ENCODE measurements around the gene NEBL. TPM values are rescaled to one million over a fixed set of nuclear protein-coding genes. Genes with fewer than 3 reads are reported as not detected.

NEBL gene
- total and polyA plus RNA-seq, 11 donors: 187 to 855 (median 579) TPM

DNA sequence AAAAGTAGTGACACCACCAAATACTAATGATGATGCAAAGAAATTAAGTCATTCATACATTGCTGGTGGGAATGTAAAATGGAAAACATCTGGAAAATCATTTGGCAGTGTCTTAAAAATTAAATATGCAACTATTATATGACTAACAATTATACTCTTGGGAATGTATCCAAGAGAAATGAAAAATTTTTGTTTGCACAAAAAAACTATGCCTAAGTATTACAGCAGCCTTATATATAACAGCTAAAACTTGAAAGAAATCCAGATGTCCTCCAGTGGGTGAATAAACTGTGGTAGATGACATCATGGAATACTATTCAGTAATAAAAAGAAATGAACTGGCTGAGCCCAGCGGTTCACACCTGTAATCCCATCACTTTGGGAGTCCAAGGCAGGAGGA, 132.0 kb downstream of the NEBL start:
- Histone ChIP-seq H3K9me3 (no peaks in the 10 kb centered on the region), H3K4me1 (peaks cover 0 to 11% (median 0%) of the 10 kb centered on the region in 12 donors), H3K4me3 (no peak overlapping the region), H3K27me3 (no peaks in the 10 kb centered on the region), H3K27ac (no peak overlapping the region), H3K36me3 (no peaks in the 10 kb centered on the region)
- no peak for ATAC-seq
- intact Hi-C loops (cut with DNase I): loop anchor here (5.0 to 10.0 kb wide), 7 partner anchors 120 to 1353 kb away; partner anchors contain the start of gene PLXDC2 (in 7 of the 10)
- WGBS, 4 donors: 48 to 96% (median 89%) methylated on average over 1 of the region's 1 CpG
- no peak for DNase-seq
- no peak for TF ChIP-seq CTCF (IDR thresholded peaks at IDR 0.05)
- TF ChIP-seq POLR2A (IDR thresholded peaks at IDR 0.05): no peak

GRCh38 chr10:20760460-20760859, 136.7 kb downstream of the NEBL start:
- Histone ChIP-seq H3K9me3 (peaks cover 0 to 5% (median 0%) of the 10 kb centered on the region in 12 donors), H3K4me3 (no peak overlapping the region), H3K4me1 (peaks cover 0 to 3% (median 0%) of the 10 kb centered on the region in 12 donors), H3K27ac (no peak overlapping the region), H3K36me3 (no peaks in the 10 kb centered on the region), H3K27me3 (no peaks in the 10 kb centered on the region)
- no peak for ATAC-seq
- intact Hi-C loops (cut with DNase I): loop anchor here in 6 of 10 donors (10.0 kb wide), 5 partner anchors 116 to 946 kb away; partner anchors contain the start of gene PLXDC2 (in 2 of the 6)
- no peak for DNase-seq
- 76 to 87% (median 82%) methylated on average over 2 of the region's 2 CpGs for WGBS, 4 donors
- TF ChIP-seq CTCF (IDR thresholded peaks at IDR 0.05) (no peak), POLR2A (IDR thresholded peaks at IDR 0.05) (no peak)

DNA sequence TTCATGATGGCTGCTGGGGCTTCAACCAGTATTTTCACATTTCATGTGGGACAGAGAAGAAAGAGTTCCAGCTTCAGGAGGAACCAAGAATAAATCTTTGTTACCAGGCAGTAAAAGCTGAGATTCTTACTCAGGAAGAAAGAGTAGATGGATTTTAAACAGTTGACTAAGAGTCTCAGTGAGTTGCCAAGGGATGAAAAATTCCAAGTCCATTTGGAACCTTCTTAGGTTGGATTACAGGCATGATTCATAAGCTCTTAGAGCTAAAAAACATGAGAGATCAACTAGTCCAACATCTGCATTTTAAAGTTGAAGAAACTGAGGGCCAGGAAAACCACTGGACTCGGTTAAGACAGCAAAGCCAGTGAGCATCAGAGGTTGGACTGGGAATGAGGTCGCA, 148.6 kb downstream of the NEBL start:
- Histone ChIP-seq H3K4me3 (no peak overlapping the region), H3K9me3 (peaks cover 0 to 29% (median 20%) of the 10 kb centered on the region in 12 donors), H3K36me3 (no peaks in the 10 kb centered on the region), H3K4me1 (peaks cover 0 to 2% (median 0%) of the 10 kb centered on the region in 12 donors), H3K27ac (no peak overlapping the region), H3K27me3 (no peaks in the 10 kb centered on the region)
- peak in 1 of 4 donors; percentile 77 for ATAC-seq
- TF ChIP-seq POLR2A (IDR thresholded peaks at IDR 0.05) (no peak), CTCF (IDR thresholded peaks at IDR 0.05) (no peak)
- DNase-seq: no peak
- intact Hi-C loops (cut with DNase I): no loop called here
- WGBS, 4 donors: 74 to 87% (median 80%) methylated on average over 2 of the region's 2 CpGs

DNA sequence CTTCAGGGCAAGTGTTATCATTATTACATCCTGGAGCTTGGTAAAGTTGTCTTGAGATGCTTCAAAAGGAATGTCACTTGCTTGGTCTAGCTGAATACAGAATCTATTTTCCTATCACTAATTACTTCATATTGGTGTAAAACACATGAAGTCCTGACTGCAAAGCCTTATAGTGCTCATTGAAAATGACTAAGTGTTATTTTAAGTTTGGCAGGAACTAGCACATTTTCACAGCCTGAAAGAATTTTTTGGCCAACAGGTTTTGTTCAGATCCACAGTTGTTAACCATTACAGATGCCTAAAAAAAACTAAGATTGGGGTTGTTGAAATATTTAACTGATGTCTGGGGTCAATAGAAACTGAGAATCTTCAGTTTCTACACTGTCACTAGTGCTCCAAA, 149.3 kb downstream of the NEBL start:
- Histone ChIP-seq H3K27me3 (no peaks in the 10 kb centered on the region), H3K36me3 (no peaks in the 10 kb centered on the region), H3K9me3 (peaks cover 0 to 29% (median 20%) of the 10 kb centered on the region in 12 donors), H3K4me3 (no peak overlapping the region), H3K27ac (no peak overlapping the region), H3K4me1 (peaks cover 0 to 2% (median 0%) of the 10 kb centered on the region in 12 donors)
- ATAC-seq: peak in 2 of 4 donors; percentile 44 to 67
- intact Hi-C loops (cut with DNase I): no loop called here
- TF ChIP-seq POLR2A (IDR thresholded peaks at IDR 0.05) (no peak), CTCF (IDR thresholded peaks at IDR 0.05) (no peak)
- no peak for DNase-seq
